KBM-7 (cell line): ENCODE results near the gene ALOX12B.
"Not testable (repeated sequence)": the region's sequence is repeated elsewhere in the genome, so short reads cannot be mapped to it uniquely, and the experiment has no call there.

Experiments used
- DNase-seq: peaks from one replicate; pipeline ENCODE4 v3.0.0-alpha.2; 2015
- in situ Hi-C: fragments of 300-500 bp; cut with MboI; formaldehyde crosslinking; loops from 2 replicates; pipeline ENCODE4 v1.14.3; 2020; ENCODE audit warnings: low sequenced_read_pairs, low pct_unique_long_range_greater_than_20kb, mixed read lengths

Gene ALOX12B

DNA sequence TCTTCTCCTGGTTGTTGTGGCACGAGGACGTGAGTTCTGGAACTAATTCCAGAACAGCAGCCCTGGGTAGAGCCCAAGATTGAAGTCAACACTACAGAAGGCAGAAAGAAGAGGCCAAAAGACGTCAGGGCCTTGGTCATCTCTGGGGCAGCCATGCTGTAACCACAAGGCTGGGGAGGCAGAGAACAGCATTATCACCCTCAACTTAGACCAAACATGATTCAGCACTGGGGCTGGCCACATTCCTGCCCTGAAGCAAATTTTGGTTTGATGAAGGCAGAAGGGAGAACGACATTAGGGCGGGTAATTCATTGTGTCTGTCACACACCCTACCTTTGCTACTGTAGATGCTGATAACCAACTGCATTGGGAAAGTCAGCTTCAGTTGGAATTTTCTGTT lies 58.4 kb downstream of the ALOX12B start:
- no peak for DNase-seq
- in situ Hi-C loops: no loop called here

- in situ Hi-C loops: no loop called here
- DNase-seq: no peak
Measured at GRCh38 chr17:8025176-8025911, 62.2 kb downstream of the ALOX12B start.

DNA sequence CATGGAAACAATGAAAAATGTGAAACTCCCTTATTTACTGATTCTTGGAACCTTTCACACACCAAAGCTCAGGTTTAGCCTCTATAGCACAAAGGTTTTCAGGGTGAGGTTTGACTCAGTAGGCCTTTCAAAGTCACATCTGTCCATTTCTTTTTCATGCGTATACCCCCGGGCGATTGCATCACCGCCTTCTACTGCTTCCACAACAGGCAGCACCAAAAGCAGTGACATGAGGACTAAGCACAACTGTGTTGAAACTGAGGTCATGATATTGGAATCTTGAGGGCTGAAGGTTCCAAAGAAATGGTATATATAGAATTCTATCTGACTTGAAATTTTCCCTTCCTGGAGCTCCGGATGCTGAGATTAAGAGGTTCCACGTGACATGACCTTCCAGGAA lies 63.4 kb downstream of the ALOX12B start:
- DNase-seq, in situ Hi-C loops: not testable (repeated sequence)
